CD4-positive, alpha-beta T cell treated with Interleukin-10 for 1 hour (primary cell): ENCODE results near the gene RGL1.

Experiments
- DNase-seq: peaks from one replicate; pipeline ENCODE4 v3.0.0-alpha.2; 2020

Gene RGL1

GRCh38 chr1:183926983-183927382, 122.1 kb downstream of the RGL1 start:
- no peak for DNase-seq

- no peak for DNase-seq
Measured at GRCh38 chr1:183931646-183932271, 126.8 kb downstream of the RGL1 start.

- DNase-seq: no peak
Measured at GRCh38 chr1:183932412-183932811, 127.5 kb downstream of the RGL1 start.

DNA sequence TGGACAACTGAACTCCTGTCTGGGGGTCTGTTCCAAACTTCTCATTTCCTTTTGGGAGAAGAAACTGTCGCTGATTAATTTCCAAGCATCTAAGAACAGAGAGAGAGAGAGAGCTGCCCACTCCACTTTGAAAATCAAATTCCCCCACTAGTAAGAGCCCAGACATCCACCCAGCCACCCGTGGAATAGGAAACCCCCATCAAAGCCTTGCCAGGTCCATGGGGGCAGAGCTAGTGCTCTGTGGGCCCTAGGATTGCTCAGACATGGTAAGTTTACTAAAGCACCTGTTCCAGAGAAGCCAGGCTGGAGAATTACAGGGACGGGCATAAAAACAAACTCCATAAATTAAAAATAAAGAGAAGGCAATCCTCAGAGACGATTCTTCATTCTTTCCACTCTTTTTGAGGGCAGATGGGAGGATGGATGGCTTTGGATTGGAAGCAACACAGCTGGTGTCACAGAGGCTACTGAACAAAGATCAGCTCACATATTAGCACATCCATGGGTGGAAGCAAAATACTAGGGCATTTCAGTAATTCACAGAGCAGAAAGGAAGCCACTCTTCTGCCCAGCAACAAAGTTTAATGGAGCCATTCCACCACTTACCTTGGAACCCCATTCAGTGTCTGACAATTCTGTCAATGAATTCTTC, 128.7 kb downstream of the RGL1 start:
- DNase-seq: no peak

- DNase-seq: no peak
Measured at GRCh38 chr1:183934314-183934713, 129.4 kb downstream of the RGL1 start.

DNA sequence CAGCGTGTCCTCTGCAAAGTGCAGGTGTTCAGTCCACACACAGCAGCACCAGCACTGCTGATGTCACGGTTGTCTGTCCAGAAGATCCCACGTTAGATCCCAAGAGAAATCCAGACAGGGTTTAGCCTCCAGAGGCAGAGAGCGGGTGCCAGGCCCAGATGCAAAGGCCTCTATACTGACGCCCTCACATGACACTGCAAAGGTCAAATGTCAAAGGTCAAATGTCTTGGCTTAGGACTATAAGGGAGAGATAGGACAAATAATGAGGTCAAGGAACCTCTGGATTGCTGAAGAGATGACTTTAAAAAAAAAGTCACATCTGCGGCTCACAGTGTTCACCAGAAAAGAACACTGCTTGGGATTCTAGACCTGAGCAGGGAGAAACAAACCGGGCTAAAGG, 131.1 kb downstream of the RGL1 start:
- no peak for DNase-seq

DNA sequence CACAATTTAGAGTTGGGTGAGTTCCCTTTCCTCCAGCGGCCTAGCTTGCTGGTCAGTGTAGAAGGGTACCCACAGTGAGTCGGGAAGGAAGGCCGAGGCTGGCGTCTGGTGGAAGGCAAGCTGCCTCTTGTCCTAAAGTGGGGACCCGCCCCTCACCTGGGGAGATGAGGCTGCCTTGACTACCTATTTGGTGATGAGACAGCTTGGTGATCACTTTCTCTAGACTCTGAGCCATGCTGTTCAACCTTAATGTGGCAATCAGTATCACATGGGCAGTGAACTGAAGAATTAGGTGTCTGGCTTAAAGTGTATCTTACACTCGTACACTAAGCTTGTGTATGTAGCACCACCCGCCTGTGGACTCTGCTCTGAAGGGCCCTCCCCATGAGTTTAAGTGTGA, 131.9 kb downstream of the RGL1 start:
- DNase-seq: no peak

DNA sequence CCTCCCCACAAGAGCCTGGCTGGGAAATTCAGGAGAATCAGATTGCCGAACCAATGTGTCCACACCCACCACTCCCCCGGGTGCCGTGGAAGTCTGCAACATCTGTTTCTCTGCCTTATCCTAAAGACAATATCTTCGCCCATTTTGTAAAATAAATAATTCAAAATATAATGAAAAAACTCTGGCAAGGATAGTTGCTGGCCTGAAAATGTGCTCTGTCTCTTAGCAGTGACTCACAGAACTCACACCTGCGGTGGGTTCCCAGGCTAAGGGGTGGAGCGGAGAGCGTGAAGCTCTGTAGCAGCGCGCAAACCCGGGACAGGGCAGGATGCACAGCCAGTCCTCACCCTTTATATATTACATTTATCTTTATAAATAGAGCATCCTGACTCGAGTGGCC, 132.7 kb downstream of the RGL1 start:
- DNase-seq: no peak

- no peak for DNase-seq
Measured at GRCh38 chr1:183941001-183941400, 136.1 kb downstream of the RGL1 start.

- DNase-seq: no peak
Measured at GRCh38 chr1:183942933-183943693, 138.2 kb downstream of the RGL1 start.

- DNase-seq: no peak
Measured at GRCh38 chr1:183945428-183946319, 140.8 kb downstream of the RGL1 start.

DNA sequence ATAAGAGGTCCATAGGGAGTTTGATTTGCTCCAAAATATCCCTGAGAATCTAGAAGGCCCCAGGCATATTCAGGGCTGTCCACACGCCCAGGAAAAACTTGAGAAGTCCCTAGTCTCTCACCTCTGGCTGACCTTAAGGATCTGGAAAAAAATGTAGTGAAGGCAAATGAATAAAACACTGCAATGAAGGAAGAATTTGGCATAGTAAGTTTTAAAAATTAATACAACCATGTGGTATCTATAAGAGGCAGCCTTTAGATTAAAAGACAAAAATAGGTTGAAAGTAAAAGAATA, 141.3 kb downstream of the RGL1 start:
- DNase-seq: no peak

DNA sequence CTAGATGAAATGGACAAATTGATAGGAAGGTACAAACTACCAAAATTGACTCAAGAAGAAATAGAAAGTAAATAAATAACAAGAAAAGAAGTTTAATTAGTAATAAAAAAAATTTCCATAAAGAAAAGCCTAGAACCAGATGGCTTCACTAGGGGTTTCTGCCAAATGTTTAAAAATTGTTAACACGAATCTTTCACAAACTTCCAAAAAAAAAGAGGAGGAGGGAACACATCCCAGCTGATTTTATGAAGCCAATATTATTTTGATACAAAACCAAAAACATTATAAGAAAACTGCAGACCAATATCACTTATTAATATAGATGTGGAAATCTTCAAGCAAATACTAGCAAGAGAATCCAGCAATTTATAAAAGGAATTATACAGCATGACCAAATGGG, 143.1 kb downstream of the RGL1 start:
- no peak for DNase-seq

GRCh38 chr1:183952101-183952500, 147.2 kb downstream of the RGL1 start:
- DNase-seq: no peak

GRCh38 chr1:183953031-183953430, 148.1 kb downstream of the RGL1 start:
- DNase-seq: no peak

DNA sequence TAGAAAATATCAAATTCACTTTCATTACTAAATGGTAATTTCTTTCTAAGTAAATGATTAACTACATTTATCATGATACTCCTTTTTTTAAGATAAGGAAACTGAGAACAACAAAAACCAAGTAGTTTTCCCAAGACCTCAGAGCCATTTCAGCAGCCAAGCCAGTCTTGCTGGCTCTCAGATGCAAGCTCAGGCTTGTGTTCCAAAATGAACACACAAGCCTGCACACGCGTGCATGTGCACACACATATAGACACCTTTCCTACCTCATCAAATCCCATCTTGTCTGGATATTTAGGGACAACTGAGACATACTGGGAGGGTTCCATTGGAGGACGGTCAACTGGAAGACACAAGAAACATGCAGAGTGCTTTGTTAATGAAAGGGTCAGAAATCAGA, 149.6 kb downstream of the RGL1 start:
- no peak for DNase-seq

GRCh38 chr1:183956559-183957188, 151.8 kb downstream of the RGL1 start:
- DNase-seq: peak; percentile 80

DNA sequence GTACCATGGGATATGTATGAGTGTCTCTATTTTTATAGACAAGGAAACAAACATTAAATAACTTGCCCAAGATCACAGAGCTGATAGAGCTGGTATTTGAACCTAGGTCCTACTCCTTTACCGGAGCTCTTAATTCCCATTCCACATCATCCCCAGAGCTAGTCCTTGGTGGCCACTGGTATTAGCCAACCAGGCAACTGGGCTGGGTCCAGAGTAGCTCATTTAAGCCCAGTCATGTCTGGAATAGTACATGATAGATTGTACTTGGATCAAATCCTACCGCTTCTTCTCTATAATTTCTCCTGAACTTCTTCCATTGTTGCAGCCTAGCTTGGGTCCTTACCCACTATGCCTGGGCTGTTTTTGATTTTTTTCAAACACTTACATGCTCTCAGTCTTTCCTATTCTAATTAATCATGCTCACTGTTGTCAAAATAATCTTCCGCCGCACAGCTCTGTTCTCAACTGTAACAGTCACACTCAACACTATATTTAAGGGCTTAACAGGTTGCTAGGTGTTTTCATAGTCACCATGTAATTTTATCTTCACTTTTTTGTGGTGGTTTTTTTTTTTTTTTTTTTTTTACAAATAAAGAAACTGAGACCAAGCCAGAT, 152.4 kb downstream of the RGL1 start:
- peak; percentile 2 for DNase-seq

DNA sequence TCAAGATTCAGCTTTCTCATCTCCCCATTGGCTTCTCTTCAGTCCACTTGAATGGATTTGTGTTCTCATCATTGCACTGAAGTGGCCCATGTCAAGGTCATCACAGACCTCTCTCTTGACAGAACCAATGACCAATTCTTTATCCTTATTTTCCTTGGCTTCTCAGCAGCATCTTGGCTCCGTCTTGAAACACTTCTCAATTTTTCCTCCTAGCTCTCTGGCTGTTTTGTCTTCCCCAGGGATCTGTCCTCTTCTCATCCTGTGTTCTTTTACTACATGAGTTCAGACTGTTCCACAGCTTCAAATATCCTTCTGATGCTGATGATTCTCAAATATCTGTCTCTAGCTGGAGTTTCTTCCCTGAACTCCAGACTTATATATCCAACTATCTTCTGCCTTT, 154.0 kb downstream of the RGL1 start:
- DNase-seq: no peak

DNA sequence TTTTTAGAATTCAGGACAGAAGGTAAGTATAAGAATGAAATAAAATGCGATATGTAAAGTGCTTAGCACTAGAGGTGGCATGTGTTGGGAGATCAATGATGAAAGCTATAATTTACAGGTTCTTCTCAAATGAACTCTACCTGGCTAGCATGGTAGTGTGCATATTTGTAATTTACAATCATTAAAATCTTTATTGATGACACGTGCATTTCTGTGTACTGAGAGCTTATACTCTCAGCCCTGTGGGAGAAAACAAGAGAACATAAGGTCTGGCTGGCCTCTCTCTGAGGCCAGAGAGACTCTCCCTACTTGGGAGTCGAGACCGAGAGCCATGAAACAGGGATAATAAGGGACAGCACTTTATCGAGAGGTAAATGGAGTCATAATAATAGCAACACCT, 156.2 kb downstream of the RGL1 start:
- DNase-seq: no peak

- DNase-seq: no peak
Measured at GRCh38 chr1:183962903-183963302, 158.0 kb downstream of the RGL1 start.

DNA sequence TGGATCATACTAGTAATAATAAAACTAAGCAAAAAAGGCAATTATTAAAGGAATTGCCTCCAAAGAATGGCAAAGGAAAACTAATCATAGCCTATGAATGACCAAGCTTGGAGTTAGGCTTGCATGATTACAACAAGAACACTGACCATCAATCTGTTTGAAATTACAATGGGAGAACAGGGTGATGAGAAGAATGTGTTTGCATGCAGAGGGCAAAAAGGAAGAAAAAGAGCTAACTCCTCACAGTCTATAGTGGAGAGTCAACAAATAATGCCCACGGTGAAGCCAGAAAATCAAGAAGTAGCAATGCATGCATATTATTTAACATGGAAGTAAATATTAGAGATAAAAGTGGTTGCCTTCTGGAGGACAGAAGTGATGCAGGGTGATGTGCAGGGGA, 160.8 kb downstream of the RGL1 start:
- DNase-seq: no peak

DNA sequence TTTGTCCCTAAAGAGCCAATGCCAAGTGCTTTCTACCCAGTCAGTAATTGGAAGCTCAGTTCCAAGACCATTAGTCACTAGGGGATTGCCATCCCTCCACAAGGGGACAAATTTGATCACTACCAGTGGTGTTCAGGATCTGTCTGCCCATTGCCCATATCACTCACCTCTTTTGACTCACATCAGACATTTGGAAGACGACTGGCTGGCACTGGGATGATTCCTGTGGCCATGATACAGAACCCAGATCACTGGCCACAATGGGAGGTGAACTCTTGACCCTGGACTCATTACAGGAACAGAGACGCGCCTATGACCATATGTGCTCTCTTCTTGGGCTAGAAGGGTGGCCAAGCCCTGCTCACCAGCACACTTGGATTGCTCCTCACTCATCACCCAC, 161.6 kb downstream of the RGL1 start:
- no peak for DNase-seq
